GM23248 (cell line): ENCODE measurements around the gene SERINC2.

Experiments
- EZH2 ChIP-seq: fragments of 200-600 bp; sonication (generic); IDR thresholded peaks from 2 replicates; pipeline ENCODE4 v1.6.1; 2018; ENCODE audit warnings: antibody characterized with exemption, mild to moderate bottlenecking; ENCODE audit not compliant: insufficient read depth, poor library complexity, severe bottlenecking
- EZH2phosphoT487 ChIP-seq: fragments of 200-600 bp; sonication (generic); IDR thresholded peaks from 2 replicates; pipeline ENCODE4 v1.6.1; 2018; ENCODE audit warnings: antibody characterized with exemption, moderate library complexity, mild to moderate bottlenecking, low read depth; ENCODE audit not compliant: insufficient read depth

- TF ChIP-seq EZH2 (no peak), EZH2phosphoT487 (no peak)
Observed at GRCh38 chr1:31368611-31369107, 44.4 kb upstream of the SERINC2 start.
